Nephron progenitor cell (in vitro differentiated cells): Measurements from ENCODE around the gene AXIN2.
"Not testable (repeated sequence)": the region's sequence is repeated elsewhere in the genome, so short reads cannot be mapped to it uniquely, and the experiment has no call there.

Source experiments
- DNase-seq: peaks from one replicate; pipeline ENCODE4 v3.0.0; 2021
- H3K27ac Mint-ChIP-seq: 2 replicates; pipeline ENCODE4 v1.8.0; 2021; ENCODE audit warnings: mild to moderate bottlenecking, moderate library complexity, mixed read lengths
- H3K27me3 Mint-ChIP-seq: 2 replicates; pipeline ENCODE4 v1.8.0; 2021; ENCODE audit warnings: mild to moderate bottlenecking, low read depth, mixed read lengths; ENCODE audit not compliant: poor library complexity
- H3K36me3 Mint-ChIP-seq: 2 replicates; pipeline ENCODE4 v1.8.0; 2021; ENCODE audit warnings: low read depth, mixed read lengths
- H3K4me1 Mint-ChIP-seq: 2 replicates; pipeline ENCODE4 v1.8.0; 2021; ENCODE audit warnings: mixed read lengths
- H3K4me3 Mint-ChIP-seq: 2 replicates; pipeline ENCODE4 v1.8.0; 2021; ENCODE audit warnings: mild to moderate bottlenecking, moderate library complexity, mixed read lengths
- H3K9me3 Mint-ChIP-seq: 2 replicates; pipeline ENCODE4 v1.8.0; 2021; ENCODE audit warnings: mild to moderate bottlenecking, moderate library complexity, mixed read lengths
- TF ChIP-seq, protein P1 (sequence below): fragments of 200-600 bp; sonication (generic); IDR thresholded peaks from 2 replicates; pipeline ENCODE4 v1.5.0; 2021; ENCODE audit warnings: antibody characterized with exemption

Gene AXIN2

DNA sequence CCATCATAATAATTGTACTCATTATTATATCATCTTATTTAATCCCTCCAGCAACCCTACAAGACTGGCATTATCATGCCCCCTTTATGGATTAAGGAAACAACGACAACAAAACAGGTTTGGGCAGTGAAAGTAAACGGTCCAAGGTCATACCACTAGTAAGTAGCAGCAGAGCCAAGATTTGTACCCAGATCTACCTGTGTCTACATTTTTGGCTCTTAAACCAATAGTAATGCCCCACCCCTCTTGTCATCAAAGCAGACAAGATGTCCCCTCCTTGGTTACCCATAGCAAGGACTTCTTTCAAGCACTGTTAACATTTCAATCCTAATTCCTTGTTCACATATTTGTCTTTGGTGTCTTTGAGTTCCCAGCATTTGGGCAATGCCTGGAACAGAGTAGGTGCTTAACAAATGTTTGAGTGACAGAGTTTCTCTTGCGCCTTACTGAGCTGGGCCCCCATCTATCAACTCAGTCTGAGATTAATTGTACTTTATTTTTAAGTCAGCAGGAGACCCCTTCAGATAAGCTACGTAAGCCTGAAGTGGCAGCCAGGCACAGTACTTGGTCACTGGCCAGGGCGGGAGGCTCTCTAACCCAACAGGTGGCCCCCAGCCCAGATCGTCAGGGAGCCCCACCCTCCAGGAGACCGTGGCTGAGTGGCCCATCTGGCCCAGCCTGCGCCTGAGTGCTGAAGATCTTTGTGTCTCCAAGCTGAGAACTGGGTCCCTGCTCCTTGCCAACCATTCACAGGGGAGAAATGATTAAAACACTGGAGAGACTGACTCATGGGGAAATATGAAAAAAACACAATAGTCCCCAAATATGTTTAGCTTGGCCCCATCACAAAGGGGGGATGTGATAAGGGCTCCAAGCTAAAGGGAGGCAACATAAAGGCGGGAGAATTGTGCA, 75.8 kb downstream of the AXIN2 start:
- Mint-ChIP-seq H3K27me3 (peaks cover 4% of the 10 kb centered on the region), H3K27ac (no peak overlapping the region), H3K36me3 (peaks cover 6% of the 10 kb centered on the region), H3K4me1 (peaks cover 11% of the 10 kb centered on the region), H3K4me3 (no peak overlapping the region), H3K9me3 (peaks cover 21% of the 10 kb centered on the region)
- TF ChIP-seq, protein P1, sequence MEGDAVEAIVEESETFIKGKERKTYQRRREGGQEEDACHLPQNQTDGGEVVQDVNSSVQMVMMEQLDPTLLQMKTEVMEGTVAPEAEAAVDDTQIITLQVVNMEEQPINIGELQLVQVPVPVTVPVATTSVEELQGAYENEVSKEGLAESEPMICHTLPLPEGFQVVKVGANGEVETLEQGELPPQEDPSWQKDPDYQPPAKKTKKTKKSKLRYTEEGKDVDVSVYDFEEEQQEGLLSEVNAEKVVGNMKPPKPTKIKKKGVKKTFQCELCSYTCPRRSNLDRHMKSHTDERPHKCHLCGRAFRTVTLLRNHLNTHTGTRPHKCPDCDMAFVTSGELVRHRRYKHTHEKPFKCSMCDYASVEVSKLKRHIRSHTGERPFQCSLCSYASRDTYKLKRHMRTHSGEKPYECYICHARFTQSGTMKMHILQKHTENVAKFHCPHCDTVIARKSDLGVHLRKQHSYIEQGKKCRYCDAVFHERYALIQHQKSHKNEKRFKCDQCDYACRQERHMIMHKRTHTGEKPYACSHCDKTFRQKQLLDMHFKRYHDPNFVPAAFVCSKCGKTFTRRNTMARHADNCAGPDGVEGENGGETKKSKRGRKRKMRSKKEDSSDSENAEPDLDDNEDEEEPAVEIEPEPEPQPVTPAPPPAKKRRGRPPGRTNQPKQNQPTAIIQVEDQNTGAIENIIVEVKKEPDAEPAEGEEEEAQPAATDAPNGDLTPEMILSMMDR = no peak
- no peak for DNase-seq

DNA sequence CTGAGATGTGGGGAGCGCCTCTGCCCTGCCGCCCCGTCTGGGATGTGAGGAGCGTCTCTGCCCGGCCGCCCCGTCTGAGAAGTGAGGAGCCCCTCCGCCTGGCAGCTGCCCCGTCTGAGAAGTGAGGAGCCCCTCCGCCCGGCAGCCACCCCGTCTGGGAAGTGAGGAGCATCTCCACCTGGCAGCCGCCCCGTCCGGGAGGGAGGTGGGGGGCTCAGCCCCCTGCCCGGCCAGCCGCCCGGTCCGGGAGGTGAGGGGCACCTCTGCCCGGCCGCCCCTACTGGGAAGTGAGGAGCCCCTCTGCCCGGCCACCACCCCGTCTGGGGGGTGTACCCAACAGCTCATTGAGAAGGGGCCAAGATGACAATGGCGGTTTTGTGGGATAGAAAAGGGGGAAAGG, 77.0 kb downstream of the AXIN2 start:
- H3K9me3 Mint-ChIP-seq = peaks cover 21% of the 10 kb centered on the region
- not testable (repeated sequence) for H3K36me3 Mint-ChIP-seq

DNA sequence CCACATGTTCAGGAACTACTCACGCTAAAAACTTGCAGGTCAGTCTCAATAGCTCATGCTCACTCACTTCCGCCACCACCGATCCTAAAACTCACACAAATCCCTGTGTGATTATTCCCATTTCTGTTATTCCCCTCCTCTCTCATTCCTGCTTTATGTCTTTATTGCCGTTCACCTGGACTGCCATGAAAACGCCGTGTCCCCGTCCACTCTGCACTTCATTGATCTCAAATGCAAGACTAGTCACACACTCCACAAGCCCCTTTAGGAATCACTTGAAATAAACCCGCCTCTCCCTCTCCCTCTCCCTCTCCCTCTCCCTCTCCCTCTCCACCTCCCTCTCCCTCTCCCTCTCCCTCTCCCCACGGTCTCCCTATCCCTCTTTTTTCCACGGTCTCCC, 78.0 kb downstream of the AXIN2 start:
- TF ChIP-seq, protein P1 = no peak
- H3K36me3 Mint-ChIP-seq = peaks cover 6% of the 10 kb centered on the region
- peaks cover 21% of the 10 kb centered on the region for H3K9me3 Mint-ChIP-seq
- no peak overlapping the region for H3K4me3 Mint-ChIP-seq
- H3K27ac Mint-ChIP-seq = no peak overlapping the region
- no peak for DNase-seq
- H3K27me3 Mint-ChIP-seq = no peaks in the 10 kb centered on the region
- no peaks in the 10 kb centered on the region for H3K4me1 Mint-ChIP-seq

More for the DNA sequence above, 77.0 kb downstream of the AXIN2 start:
- not testable (repeated sequence) for H3K4me3 Mint-ChIP-seq, H3K4me1 Mint-ChIP-seq, H3K27ac Mint-ChIP-seq, H3K27me3 Mint-ChIP-seq, DNase-seq

DNA sequence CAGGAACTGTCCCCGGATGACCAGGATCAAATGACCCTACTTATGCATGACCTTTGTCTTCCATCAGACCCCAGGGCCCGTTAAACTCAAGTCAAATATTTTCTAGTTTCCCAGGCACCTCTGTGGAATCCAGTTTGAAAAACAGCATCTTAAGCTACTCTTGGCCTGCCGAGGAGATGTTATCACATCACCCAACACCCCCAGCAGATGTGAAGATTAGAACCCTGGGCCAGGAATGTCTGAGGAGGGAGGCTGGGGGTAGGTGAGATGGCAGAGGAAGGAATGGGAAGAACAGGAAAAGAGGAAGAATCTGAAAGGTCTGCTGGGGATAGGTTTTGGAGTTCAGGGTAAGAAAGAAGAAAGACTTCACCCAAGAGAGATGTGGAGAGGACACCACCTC, 79.2 kb downstream of the AXIN2 start:
- Mint-ChIP-seq H3K4me3 (no peak overlapping the region), H3K27me3 (no peaks in the 10 kb centered on the region), H3K27ac (no peak overlapping the region), H3K36me3 (peaks cover 6% of the 10 kb centered on the region), H3K9me3 (peaks cover 21% of the 10 kb centered on the region), H3K4me1 (no peaks in the 10 kb centered on the region)
- TF ChIP-seq, protein P1 = no peak
- no peak for DNase-seq

DNA sequence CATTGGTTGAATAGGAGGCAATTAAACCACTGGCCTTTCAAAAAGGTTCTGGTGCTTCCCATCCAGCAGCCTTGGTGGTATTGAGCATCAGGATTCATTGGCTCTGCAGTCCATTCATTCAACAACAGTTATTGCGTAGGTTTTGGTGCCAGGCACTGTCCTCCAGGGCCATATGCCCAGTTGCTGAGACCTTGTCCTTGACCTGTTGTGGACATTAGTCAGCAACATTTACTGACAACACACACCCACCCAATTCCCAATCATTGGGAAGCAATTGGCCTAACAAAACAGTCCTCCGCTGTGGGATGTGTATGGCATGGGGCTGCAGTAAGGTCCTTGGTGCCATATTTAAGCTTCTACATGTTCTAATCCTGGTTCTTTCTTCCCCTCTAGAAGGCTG, 82.2 kb downstream of the AXIN2 start:
- peaks cover 3% of the 10 kb centered on the region for H3K27me3 Mint-ChIP-seq
- H3K9me3 Mint-ChIP-seq = peaks cover 17% of the 10 kb centered on the region
- TF ChIP-seq, protein P1 = no peak
- H3K4me3 Mint-ChIP-seq = no peak overlapping the region
- H3K4me1 Mint-ChIP-seq = no peaks in the 10 kb centered on the region
- DNase-seq = no peak
- peaks cover 6% of the 10 kb centered on the region for H3K36me3 Mint-ChIP-seq
- no peak overlapping the region for H3K27ac Mint-ChIP-seq
